NCI-H82 (cell line): ENCODE results near the gene ULK4.

Experiments used
- DNase-seq: peaks from one replicate; lab custom pipeline; 2025; lab: John Stamatoyannopoulos, UW

The ULK4 gene

DNA sequence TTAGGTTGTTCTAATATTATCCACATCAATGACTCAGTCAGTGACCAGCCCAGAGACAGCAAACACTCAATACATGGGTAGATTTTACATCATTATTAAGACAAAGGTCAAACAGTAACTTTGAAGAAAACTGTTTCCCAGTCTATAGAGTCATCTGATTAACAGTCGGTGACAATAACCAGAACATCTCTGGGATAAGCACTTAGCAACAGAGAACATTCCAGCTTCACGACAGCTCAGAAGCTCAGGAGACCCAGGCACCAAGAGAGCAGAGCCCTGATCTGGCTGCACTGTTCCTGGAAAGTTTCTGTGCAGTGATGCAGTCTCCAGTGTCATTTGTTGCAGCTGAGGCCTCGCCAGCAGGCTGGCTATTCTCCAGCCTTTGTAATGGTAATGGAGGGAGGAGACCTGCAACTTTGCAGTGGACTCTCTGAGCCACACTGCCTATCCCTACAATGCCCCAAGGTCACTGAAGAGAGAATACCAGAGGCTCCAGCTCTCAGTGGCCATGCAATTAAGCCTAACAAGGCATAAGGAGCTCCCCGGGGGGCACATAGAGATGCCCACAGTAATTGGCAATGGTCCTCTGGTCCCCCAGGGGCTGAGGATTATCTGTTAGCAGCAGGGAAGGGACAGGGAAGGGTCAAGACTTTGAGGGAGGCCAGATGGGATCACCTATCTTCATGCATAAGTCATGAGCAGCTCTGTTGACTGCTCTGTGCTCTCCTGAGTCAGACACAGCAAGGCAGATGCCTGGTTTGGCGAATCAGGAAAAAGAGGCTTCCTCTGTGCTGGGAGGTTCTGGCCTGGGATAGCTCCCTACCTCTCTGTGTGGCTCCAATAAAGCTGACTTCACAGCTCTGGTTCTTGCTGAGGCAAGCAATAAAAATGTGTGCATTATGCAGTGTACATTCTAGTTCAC is 599.0 kb downstream of the ULK4 start:
- DNase-seq = peak; percentile 5

- DNase-seq = no peak
These were observed 604.6 kb downstream of the ULK4 start for GRCh38 chr3:41357271-41357670.

DNA sequence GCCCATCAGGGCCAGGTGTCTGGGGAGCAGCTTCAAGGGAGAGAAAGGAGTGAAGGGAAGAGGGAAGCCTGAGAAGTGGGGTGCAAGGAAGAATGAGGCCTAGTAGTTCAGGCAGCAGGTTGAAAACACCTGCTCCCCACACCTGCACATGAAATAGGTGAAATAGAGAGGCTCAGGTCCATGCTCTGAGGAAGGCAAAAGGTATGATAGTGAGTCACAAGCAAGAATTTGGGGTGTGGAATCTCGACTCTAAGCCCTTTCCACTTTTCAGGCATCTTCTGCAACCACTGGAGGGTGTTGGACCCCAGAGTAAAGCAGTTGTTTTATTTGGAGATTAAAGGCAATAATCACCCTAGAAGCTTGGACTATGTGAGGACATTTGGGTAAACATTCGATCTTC is 605.1 kb downstream of the ULK4 start:
- DNase-seq = no peak

DNA sequence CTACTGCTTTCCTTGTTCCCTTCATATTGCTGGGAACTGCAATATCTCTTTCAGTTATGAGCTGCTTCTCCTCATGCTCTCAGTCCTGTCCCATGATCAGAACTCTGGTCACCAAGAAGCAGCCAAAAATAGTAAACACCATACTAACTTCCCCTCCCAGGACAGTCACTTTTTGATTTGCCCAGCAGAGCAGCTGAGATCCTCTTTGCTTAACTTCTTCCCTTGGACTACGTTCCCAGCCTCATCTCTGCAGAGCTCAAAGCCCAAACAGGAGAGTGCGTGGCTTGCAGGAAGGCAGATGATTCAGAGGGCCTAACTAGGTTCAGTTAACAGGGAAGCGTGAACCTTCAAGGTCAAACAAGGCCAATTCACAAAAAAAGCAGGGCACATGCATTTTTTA is 609.4 kb downstream of the ULK4 start:
- no peak for DNase-seq

- DNase-seq = no peak
These were observed 611.5 kb downstream of the ULK4 start for GRCh38 chr3:41350441-41350840.

DNA sequence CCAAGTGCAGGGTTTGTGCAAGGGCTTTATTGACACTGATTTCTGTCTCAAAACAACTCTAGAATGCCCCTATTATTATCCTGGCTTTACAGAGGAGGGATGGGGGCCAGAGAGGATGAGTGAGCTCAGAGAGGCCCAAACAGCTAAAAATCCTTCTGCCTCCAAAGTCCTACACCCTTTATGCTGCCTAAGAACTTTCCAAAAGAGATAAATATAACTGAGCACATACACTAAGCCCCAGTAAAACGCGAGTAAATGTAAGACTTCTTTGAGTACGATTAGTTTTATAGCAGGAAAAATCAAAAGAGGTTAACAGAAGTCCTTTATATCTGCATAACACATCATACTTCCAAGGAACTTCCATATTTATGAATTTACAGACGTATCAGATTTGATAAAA is 613.5 kb downstream of the ULK4 start:
- no peak for DNase-seq

DNA sequence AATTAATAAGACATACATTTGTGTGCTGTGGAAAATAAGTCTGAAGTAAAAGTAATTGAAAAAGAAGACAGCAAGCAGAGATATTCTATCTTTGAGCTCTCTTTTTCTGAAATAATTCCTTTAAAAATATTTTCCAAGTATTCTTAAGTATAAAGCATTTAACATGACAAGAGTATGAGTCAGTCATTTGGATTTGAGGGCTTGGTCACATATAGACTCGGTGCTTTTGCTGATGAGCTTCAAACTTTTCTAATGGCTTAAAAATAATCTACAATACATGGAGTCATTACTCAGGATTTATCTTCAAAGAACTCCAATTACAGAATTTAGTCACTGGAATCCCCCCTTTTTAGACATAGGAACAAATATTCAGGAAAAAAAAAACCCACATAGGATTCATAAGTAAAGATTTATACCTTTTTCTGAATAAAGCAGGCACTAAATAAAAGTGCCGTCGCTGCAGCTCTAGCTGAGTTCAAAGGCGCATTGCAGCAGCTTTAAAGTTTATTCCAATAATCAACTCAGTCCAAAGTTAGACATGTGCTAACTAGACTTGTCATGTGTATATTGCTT is 615.1 kb downstream of the ULK4 start:
- DNase-seq = no peak

- DNase-seq = no peak
These were observed 616.1 kb downstream of the ULK4 start for GRCh38 chr3:41345788-41346187.

DNA sequence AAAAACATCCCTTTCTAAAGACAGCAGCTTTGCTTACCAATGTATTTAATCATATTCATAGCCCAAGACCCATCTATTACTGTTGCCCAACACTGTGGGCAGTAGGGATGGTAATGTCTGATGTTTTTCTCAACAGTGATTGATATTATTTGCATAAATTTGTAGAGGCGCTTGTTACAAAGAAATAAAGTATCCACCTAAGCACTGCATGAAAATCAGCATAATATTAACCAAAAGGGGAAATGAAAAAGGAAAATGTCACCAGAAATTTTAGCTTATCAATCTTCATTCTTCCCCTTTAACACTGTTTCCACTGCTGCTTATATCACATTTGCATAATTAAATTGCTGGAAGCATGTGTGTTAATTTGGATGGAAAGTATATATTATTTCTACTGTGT is 622.1 kb downstream of the ULK4 start:
- no peak for DNase-seq

DNA sequence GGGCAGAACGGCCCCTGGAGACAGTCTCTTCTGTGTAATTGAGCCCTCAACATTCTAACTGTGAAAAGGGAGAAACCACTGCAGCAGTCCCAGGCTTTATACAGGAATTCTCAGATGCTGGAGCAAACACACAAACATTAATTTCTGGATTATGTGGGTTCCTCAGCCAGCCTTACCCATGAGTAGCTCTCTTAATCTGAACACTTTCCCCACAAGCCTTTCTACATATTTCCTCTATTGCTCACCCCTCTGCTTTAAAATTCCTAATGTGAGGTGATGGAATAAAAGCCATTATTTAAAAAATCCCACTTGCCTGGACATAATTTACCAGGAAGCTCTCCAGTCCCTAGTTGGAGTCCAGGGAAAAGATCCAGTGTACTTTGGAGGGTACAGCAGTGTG is 623.6 kb downstream of the ULK4 start:
- no peak for DNase-seq

DNA sequence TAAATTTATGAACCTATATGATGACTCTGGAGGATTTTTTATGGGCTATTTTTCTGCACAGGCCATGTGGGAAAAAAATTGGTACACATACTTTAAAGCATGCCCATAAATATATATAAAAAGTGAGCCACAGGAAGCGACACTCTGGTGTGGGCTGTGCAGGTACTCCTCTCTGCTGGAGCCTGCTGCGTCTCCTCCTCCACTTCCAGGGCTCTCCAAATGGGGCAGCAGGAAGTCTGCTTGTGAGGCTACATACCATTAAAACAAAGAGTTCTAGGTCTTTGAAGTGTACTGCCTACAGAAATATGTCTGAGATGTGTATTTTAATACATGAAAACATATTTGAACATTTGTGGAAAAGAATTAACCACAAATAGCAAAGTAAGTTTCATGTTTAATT is 627.5 kb downstream of the ULK4 start:
- no peak for DNase-seq

DNA sequence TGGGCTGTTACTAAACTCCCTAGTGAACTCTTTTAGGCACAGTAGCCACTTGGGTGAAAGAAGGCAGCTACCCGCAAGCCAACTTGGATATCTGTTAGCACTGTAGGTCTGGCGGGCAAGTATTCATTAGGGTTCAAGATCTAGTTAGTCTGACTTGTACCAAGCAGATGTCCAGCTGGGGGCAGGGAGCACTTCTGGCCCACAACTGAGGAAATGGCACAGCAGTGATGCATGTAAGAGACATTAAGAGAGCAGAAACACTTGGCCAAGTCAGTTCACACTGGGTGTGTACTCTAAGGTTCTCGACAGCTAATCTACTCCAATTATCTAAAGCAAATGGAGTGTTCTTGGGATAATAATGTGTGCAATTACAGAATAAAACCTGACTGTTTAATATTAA is 630.9 kb downstream of the ULK4 start:
- no peak for DNase-seq

DNA sequence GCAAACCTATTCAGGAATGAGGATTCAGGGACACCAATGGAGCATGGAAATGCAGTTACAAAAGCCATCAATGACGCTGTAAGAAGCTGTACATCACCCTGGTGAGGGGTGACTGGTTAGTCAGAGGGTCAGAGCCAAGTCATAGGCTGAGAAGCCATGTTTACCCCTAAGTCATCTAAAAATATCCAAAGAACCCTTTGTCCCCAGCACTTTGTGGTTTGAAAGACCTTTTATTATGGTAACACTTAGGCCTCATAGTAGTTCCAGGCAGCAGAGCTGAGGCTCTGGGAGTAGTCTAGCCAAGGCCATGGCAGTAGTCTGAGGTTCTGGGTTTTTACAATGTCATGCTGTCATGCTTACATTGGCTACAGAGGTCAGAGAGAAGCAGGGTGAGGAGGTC is 631.4 kb downstream of the ULK4 start:
- DNase-seq = no peak

- no peak for DNase-seq
These were observed 632.0 kb downstream of the ULK4 start for GRCh38 chr3:41329881-41330280.

DNA sequence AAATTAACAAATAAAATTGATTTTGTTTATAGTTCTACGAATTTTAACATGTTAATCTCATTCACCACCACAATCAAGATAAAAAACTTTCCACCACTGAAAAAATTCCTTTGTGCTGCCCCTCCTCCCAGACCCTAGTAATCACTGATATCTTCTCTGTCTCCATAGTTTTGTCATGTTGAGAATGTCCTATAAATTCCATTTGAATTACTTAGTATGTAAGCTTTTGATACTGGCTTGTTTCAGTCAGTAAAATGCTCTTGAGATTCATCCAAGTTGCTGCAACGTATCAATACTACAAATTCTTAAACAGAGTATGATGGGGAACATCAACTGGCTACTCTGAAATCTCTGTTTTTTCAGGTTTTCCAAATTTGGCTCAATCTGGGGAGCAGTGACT is 633.0 kb downstream of the ULK4 start:
- no peak for DNase-seq

DNA sequence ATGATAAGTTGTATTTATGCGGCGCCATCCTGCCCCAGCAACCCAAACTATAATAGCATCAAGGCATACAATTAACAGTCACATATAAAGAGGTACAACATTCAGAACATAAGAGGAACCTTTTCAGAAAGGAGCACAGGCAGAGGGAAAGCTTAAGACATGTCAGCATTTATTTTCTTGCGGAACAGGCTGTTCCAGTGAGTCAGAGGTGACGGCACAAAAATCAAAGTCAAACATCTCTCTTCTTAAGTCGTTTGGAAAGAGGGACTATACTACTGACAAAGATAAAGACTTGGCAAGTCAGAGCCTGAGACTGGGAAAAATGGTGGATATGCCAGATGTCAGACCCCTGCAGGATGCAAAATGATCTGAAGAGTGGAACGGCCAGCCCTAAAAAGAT is 634.2 kb downstream of the ULK4 start:
- DNase-seq = no peak

DNA sequence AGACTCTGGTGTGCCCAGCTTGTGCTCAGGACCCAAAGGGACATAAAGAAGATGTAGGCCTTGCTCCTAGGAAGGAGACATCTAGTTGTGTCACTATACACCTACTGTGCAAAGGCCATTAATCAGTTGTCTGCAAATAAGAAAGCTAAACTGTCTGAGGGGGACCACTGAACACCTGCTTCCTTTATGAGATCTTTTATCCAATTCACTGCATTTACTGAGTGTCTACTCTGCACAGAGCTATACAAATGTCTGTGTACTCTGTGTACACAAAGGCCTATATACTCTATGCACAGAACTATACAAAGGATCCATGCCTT is 637.8 kb downstream of the ULK4 start:
- DNase-seq = no peak

DNA sequence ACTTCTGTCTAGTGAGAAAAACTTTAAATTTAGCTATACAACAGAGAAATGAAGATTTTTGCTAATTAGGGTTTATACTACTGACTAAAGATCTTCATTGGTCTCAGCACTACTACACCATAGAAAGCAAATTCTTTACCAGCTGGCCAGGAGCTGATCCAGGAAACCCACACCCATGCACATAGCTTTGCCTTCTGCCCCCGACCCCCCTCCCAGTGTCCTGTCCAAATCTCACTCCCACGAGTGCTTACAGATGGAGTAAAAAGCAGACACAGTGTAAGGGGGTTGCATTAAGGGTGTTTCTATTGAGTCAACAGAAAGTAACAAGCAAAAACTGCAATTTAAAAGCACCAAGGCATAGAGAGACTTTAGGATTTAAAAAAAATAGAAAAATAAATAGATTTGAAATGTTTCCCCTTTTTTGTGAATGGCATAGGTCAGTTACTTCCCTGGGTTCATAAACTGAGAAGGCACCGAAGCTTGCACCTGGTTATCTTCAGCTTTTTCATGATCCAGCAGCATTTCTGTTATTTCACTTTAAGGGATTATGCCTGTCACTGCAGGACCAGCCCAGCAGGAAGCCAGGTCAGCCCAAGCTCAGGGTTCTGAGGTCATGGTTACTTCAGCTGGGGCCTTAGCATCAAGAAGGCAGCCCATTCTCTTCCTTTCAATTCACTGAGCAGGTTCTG is 638.3 kb downstream of the ULK4 start:
- no peak for DNase-seq

- no peak for DNase-seq
These were observed 640.3 kb downstream of the ULK4 start for GRCh38 chr3:41321642-41321980.

GRCh38 chr3:41320953-41321641 is 640.8 kb downstream of the ULK4 start:
- DNase-seq = no peak

GRCh38 chr3:41318520-41318919 is 643.4 kb downstream of the ULK4 start:
- no peak for DNase-seq

GRCh38 chr3:41317718-41318117 is 644.2 kb downstream of the ULK4 start:
- no peak for DNase-seq

GRCh38 chr3:41317298-41317697 is 644.6 kb downstream of the ULK4 start:
- DNase-seq = no peak
